Panc1 (cell line): ENCODE measurements around the gene GPRC5A.

Source experiments
- POLR2AphosphoS5 ChIP-seq: IDR thresholded peaks from 2 replicates; pipeline ENCODE4 v1.6.1; 2012; ENCODE audit warnings: mild to moderate bottlenecking, low read depth, low read length, moderate library complexity
- TCF7L2 ChIP-seq: IDR thresholded peaks from 2 replicates; pipeline ENCODE4 v1.6.1; 2011; ENCODE audit warnings: mild to moderate bottlenecking, low read depth, low read length, inconsistent platforms
- TF ChIP-seq, protein P1 (sequence below): fragments of 450-650 bp; IDR thresholded peaks from 2 replicates; pipeline ENCODE4 v1.5.1; 2017; ENCODE audit warnings: mild to moderate bottlenecking
- TF ChIP-seq, protein P2 (sequence below), 2 experiments: IDR thresholded peaks; 2 replicates each; pipeline ENCODE4 v1.6.1; 2011 to 2012; ENCODE audit warnings: low read depth in 2 of 2, control low read depth in 1 of 2, low read length in 1 of 2, mild to moderate bottlenecking in 1 of 2, moderate library complexity in 1 of 2; ENCODE audit not compliant: insufficient read depth in 1 of 2

DNA sequence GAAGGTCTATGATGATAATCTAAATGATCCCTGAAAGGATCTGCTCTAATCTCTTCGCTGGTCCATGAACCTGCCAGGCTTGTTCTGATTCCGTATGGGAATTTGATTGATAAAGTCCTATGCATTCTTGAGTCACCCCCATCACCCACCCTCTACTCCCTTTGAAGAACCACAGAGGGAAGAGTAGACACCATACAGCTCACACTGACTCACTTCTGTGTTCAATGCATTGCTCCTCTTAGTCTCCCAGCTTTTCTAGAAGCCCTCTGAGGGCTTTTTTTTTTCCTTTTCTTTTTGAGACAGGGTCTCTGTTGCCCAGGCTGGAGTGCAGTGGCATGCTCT, 18.5 kb upstream of the GPRC5A start:
- TF ChIP-seq, protein P1, sequence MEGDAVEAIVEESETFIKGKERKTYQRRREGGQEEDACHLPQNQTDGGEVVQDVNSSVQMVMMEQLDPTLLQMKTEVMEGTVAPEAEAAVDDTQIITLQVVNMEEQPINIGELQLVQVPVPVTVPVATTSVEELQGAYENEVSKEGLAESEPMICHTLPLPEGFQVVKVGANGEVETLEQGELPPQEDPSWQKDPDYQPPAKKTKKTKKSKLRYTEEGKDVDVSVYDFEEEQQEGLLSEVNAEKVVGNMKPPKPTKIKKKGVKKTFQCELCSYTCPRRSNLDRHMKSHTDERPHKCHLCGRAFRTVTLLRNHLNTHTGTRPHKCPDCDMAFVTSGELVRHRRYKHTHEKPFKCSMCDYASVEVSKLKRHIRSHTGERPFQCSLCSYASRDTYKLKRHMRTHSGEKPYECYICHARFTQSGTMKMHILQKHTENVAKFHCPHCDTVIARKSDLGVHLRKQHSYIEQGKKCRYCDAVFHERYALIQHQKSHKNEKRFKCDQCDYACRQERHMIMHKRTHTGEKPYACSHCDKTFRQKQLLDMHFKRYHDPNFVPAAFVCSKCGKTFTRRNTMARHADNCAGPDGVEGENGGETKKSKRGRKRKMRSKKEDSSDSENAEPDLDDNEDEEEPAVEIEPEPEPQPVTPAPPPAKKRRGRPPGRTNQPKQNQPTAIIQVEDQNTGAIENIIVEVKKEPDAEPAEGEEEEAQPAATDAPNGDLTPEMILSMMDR = no peak
- no peak for TF ChIP-seq POLR2AphosphoS5
- TF ChIP-seq, protein P2, sequence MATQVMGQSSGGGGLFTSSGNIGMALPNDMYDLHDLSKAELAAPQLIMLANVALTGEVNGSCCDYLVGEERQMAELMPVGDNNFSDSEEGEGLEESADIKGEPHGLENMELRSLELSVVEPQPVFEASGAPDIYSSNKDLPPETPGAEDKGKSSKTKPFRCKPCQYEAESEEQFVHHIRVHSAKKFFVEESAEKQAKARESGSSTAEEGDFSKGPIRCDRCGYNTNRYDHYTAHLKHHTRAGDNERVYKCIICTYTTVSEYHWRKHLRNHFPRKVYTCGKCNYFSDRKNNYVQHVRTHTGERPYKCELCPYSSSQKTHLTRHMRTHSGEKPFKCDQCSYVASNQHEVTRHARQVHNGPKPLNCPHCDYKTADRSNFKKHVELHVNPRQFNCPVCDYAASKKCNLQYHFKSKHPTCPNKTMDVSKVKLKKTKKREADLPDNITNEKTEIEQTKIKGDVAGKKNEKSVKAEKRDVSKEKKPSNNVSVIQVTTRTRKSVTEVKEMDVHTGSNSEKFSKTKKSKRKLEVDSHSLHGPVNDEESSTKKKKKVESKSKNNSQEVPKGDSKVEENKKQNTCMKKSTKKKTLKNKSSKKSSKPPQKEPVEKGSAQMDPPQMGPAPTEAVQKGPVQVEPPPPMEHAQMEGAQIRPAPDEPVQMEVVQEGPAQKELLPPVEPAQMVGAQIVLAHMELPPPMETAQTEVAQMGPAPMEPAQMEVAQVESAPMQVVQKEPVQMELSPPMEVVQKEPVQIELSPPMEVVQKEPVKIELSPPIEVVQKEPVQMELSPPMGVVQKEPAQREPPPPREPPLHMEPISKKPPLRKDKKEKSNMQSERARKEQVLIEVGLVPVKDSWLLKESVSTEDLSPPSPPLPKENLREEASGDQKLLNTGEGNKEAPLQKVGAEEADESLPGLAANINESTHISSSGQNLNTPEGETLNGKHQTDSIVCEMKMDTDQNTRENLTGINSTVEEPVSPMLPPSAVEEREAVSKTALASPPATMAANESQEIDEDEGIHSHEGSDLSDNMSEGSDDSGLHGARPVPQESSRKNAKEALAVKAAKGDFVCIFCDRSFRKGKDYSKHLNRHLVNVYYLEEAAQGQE (IDR thresholded peaks at IDR 0.05; ENCODE audit: insufficient read depth in 1 of 2, low read depth in 2 of 2, low read length in 1 of 2) = no peak
- no peak for TF ChIP-seq TCF7L2
